ENCODE results near the gene LRIG2.
"Not testable (repeated sequence)": the region's sequence is repeated elsewhere in the genome, so short reads cannot be mapped to it uniquely, and the experiment has no call there.

LRIG2 gene

DNA sequence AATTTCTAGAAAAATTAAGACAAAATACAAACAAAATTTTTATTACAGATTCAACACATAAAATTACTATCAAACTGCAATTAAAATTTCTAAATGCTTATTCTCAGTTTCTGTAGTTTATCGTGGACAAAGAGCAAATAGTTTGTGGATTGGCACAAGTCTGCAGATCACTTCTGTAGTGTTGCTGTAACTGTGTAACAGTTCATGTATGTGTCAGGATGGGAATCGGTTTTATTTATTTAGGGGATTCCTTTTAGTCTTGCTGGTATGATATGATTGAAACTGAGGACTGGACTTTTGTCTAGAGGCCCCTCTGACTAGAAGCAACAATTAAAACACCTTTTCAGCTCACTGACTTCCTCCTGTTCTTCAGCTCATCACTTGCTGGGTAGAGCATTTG, 60.8 kb downstream of the LRIG2 start:
- no peak for DNase-seq

DNA sequence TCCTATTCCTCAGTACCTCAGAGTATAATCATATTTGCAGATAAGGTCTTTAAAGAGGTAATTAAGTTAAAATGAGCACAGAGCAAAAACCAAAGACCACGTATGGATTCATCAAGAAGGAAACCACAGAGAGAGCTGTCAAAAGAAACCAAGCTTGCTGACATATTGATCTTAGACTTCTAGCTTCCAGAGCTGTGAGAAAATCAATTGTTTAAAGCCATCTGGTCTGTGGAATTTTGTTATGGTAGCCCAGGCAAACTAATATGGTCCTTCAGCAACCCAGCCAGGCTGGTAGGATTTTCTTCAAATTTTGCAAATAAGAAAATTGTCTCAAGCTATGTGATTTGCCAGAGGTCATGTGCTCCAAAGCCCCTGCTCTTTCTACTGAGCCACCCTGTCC, 62.5 kb downstream of the LRIG2 start:
- DNase-seq: no peak

DNA sequence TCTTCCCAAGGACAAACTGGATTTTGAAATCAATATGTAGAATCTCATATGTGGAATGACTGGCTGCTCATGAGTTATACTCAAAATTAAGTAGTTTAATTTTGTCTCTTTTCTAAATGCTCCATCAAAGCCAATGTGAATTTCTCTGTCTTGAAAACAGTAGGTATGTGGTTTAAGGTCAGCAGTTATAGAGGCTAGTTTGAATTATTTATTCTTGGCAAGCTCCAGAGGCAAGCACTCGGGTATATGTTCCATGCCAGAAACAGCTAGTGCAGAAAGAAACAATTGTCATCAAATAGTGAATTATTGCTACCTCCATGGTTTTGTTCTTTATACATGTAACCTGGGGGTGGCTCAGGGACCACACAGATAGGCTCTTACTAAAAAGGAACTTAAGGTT, 63.5 kb downstream of the LRIG2 start:
- DNase-seq: no peak

DNA sequence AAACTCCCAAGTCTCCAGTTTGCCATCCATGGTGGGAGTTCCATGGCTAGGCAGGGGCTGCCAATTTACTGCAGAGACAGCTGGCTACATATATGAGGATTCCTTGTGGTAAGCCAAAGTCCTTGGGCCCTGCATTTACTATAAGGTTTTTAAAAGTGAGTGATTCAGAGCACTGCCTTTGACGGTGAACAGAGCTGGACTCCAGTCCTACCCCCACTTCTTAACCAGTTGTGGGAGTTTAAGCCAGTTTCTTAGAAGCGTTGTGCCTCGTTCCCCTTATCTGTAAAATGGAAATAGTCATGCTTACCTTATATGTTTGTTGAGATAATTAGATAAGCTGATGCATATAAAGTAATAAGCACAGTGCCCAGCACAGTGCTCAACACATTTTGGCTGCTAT, 64.6 kb downstream of the LRIG2 start:
- DNase-seq: no peak

DNA sequence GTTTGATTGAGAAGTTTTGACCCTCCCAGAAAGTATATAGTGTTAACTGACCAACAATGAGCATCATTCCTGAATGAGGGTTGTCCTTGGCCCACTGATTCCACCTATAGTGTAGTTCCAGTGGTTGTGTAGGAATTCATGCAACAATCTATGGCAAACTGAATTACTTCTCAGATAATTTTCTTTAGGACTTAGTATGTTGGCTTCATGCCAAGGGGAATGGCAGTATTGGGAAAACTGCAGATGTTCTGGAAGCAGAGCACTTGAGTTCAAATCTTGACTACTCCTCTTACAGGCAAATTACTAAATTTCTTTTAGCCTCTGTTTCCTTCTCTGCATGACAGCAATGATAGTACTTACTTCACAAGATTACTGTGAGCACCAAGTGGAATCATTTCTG, 65.8 kb downstream of the LRIG2 start:
- no peak for DNase-seq

DNA sequence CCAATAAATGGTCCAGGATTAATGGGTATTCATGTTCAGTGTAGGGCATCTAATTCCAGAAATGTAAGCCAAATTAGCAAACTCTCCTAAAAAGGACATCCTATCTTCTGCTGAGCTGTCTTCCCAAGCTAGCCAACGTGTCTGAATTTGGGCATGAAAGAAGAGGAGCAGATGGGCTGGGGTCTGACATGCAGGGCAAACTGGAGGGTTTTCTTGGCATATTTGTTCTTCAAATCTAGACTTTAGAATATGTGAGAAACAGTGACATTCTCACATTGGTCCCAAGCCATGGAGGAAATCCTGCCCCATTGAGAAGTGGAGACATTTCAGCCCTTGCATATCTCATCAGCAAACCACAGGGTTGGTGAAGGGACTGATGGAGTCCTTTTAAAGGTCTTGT, 67.2 kb downstream of the LRIG2 start:
- DNase-seq: no peak

DNA sequence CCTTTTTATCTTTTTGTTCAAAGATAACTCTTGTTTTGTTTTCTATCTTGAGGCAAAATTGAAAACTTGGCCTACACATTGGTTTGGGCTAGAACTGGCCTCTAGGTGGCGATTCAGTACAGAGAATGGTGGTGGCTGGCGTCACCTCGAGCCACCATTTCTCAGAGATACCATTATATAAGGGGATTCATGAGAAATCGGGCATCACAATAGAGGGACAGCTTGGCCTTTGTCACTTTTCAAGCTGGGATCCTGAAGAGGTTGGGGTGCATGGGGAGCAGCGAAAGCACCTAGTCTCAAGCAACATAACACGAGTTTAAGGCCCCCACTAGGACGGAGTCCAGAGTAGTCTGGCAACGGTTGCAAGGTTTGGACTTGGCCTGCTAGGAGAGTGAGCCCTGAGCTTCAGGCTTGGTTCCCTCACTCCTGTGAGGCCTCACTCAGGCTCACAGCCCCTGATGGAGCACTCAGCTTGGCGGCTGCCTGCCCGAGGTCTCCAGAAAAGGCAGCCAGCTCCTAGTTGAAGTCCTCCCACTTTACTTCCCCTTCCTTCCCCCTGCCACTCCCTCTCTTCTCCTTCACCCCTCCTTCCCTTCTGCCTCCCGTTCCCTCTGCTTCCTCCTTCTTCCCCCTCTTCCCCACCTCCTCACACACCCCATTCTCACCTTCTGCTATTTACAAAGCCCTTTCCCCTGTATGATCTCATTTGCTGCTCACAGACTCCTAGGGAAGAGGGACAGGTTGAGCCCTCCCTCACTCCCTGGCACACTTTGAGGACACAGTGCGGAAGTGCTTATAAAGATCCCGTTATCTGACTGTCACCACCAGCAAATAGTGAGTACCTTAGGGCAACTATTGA, 67.8 kb downstream of the LRIG2 start:
- peak; percentile 35 for DNase-seq

DNA sequence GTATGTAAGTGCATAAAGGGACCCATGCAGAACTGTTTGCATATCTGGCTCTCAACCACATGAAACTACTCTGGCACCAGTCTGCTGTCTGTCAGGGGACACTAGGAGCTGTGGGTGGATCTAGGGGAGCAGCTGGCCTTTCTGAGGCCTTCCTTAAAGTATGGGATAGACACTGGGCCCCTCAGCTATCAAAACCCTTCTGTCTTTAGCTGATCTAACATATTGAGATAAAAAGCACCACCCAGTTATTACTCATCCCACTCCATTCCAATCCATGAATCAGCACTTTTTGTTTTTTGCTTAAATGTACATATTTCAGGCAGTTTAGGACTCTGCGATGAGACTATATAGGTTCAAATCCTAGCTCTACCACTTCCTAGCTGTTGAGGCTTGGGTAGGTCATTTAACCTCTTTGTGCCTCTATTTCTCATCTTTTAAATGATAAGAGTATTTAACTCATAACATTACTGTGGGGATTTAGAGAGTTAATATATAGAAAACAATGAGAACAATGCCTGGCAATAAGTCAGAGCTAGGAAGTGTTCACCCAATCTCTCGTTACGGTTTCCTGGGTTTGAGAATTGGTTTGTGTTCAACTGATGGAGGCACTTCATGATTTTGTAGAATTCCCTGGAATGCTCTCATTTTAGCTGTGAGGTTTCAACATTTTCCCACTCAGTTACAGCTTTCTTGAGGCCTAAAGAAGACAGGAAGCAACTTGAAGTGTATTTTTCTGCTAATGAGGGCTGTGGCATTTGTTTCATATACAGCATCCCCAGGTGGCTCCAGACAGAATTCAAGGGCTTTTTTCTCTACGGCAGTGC, 68.9 kb downstream of the LRIG2 start:
- no peak for DNase-seq

DNA sequence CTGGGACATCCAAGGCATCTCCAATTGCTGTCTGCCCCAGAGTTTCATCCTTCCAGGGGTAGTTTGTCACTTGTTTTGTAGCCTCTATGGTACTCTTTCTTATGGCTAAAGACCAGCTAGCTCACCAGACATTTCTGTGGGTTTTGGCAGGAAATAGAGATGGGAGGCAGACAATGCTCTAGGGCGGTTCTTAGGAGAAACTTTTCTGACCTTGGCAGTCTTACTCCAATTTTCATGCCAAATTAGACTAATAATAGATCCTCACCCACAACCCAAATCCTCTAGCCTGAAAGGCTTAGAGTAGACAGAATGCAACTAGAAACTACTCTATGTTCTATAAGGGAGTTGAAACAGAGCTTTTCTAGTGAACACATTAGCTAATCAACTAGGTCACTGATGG, 69.8 kb downstream of the LRIG2 start:
- no peak for DNase-seq

DNA sequence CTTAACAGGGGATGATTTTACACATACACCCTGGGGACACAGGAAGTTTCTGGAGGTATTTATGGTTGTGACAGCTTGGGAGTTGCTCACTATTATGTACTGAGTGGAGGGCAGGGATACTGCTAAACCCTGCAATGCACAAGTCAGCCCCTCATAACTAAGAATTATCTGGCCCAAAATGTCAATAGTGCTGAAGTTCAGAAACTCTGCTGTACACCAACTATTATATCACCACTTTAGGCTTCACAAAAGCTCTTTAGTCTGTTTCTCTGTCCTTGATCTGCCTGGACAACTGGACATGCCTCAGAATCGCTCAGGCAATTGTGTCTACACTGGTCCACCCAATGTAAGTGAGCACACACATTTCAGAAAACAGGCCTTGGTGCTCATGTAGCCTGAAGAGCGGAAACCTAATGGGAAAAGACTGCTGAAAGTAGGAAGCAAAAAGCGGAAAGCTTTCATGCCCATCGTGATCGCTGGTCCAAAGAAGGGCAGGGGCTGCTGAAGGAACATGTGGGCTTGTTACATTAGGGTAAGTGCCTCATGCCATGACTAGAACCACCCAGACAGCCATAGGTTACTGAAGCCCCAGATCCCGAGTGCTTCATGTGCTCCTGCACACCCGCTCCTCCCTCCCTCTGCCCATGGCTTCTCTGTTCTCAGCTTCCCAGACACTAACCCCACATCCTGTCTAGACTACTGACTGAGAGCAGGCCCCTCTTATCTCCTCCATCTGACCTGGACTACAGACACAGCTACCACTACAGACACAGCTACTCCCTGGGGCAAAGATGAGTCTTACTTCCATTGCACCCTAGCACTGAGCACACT, 73.5 kb downstream of the LRIG2 start:
- no peak for DNase-seq

DNA sequence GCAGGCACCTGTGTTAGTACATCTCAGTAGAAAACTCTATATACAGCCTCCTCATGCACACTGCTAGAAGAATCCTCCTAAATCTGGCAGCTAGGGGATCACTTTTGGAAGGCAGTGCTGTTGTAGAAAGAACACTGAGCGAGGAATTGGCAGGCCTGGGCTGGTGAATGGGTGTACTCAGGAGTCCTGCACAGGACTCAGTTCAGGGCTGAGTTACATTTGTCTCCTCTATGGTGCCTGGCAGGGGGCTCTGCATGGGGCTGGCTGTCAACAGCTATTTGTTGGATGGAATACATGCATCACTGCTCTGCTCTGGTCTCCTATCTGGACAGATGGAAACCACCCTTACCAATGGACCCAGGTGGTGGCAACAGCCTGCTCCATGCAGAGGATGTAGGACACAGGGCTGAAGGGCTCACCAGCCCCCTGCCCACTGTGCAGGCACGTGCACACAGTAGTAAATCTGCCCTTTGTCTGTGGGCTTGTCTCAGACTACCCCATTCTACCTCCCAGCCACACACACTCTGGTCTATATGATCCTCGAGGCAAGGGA, 74.2 kb downstream of the LRIG2 start:
- DNase-seq: no peak

DNA sequence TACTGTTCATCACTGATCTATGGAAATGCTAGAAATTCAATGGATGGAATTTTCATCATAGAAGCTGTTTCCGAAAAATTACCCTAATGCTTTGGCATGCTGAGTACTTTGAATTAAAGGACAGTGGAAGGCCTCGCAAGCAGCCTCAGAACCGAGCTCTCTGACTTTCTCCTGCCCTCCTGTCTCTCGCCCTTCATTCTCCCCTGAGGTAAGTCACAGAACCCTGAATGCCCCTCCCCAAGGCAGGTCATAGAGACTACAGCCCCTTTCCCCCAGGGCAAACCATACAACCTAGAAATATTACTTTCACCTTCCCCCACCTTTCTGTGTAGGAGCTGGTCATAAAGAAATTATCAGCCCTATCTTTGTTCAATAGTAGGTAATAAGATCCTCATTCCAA, 74.8 kb downstream of the LRIG2 start:
- DNase-seq: no peak

DNA sequence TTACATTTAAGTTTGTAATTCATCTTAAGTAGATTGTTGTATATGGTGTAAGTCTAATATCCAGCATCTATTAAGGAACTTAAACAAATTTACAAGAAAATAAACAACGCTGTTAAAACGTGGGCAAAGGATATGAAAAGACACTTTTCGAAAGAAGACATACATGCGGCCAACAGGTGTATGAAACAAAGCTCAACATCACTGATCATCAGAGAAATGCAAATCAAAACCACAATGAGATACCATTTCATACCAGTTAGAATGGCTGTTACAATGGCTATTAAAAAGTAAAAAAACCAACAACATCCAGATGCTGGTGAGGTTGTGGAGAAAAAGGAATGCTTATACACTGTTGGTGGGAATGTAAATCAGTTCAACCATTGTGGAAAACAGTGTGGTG, 77.5 kb downstream of the LRIG2 start:
- not testable (repeated sequence) for DNase-seq

DNA sequence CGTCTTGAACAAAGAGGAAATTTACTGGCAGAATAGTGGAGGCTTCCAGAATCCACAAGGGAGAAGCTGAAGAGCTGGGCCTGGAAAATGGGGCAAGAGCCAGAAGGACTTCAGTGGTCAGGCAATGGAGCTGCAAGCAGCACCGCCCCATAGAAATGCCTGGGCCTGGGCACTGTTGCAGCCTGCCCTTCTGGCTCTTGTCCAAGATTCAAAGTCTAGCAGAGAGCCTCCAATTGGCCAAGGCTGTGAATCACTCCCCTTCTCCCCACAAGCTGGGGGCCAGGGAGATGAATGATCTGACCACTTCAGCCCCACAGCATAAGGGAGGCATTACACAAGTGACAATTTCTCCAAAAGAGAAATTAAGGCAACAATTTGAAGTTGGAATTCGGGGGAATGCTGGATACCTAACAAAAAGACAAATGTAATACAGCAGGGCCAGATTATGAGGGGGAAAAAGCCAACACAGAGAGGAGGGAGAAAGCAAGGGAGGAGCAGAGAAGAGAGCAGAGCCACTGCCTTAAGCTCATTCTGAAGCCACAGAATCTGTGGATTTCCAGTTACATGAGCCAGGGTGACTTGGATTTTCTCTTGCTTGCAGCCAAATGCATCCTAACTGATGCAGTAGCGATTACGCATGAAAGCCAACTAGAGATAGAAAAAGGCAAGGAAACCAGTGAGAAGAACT, 80.3 kb downstream of the LRIG2 start:
- no peak for DNase-seq

DNA sequence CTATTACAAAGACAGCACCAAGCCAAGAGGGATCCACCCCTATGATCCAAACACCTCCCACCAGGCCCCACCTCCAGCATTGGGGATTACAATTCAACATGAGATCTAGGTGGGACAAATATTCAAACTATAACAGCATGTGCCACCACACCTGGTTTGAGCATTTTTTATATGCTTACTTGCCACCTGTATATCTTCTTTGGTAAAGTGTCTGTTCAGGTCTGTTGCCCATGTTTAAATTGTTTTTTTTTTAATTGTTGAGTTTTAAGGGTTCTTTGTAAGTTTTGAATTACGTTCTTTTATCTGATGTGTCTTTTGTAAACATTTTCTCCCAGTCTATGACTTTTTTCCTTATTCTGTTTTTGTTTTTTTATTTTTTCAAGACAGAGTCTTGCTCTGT, 83.4 kb downstream of the LRIG2 start:
- no peak for DNase-seq

DNA sequence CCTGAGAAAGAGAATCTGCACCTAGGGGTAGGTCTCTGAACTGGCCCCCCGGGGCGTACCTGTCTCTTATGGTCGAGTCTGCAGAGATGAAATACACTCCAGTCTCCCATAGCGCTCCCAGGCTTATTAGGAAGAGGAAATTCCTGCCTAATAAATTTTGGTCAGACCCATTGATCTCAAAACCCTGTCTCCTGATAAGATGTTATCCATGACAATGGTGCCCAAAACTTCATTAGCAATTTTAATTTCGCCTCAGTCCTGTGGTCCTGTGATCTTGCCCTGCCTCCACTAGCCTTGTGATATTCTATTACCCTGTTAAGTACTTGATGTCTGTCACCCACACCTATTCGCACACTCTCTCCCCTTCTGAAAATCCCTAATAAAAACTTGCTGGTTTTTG, 85.7 kb downstream of the LRIG2 start:
- not testable (repeated sequence) for DNase-seq

DNA sequence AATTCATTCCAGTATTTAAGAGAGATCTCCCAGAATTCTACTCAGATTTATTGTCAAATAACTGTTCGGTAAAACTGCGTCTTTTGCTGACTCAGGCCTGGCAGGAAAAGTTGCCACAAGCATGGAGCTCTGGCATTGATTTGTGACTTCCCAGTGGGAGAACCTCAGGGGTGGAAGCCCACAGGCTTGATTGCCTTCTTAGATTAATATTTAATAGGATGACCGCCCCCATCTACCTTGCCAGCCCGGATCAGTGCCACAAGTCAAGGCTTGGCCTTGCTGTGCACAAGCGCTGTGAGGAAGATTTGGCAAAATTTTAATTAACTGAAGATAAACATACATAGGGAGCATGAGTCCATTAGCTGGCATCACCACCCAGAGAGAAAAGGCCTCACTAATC, 93.5 kb downstream of the LRIG2 start:
- DNase-seq: no peak

DNA sequence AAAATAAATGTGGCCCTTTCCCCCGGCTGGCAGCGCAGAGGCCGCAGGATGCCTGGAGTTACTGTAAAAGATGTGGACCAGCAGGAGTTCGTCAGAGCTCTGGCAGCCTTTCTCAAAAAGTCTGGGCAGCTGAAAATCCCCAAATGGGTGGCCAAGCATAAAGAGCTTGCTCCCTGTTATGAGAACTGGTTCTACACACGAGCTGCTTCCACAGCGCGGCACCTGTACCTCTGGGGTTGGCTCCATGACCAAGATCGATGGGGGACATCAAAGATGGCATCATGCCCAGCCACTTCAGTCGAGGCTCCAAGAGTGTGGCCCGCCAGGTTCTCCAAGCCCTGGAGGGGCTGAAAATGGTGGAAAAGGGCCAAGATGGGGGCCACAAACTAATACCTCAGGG, 95.9 kb downstream of the LRIG2 start:
- DNase-seq: no peak

DNA sequence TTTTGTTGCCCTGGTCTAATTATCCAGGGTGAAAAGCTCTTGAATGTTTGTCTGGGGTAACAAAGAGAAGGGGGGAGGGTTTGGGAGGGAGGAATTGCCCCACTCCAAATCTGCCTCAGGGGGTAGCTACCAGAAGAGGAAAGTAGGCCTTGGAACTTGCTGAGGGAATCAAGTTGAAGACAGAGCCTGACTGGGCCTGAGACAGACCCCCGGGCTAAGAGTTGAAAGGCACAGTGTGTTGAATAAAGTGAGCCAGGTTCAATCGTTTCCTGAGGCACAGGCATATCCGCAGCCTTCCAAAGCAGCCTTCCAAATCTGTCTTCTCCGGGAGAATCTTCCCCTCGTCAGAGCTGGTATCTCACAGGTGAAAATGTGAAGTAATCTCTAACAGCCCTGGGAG, 96.6 kb downstream of the LRIG2 start:
- no peak for DNase-seq

DNA sequence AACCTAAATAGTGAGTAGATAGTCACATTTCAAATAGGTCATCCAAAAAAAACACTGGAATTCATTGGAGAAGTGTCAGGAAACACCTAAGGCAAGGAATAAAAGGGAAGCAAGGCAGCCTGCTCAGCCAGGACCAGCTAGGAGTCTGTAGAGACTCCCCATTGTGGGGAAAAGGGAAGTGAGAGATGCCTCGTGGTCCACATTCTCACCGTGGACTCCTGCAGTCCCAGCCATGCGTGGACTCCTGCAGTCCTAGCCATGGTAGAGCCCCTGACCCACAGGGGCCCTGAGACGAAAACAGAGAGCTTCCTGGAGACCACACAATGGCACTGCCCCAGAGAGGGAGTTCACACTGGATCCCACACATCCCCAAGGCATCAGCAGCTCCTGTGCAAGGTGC, 97.5 kb downstream of the LRIG2 start:
- DNase-seq: no peak

DNA sequence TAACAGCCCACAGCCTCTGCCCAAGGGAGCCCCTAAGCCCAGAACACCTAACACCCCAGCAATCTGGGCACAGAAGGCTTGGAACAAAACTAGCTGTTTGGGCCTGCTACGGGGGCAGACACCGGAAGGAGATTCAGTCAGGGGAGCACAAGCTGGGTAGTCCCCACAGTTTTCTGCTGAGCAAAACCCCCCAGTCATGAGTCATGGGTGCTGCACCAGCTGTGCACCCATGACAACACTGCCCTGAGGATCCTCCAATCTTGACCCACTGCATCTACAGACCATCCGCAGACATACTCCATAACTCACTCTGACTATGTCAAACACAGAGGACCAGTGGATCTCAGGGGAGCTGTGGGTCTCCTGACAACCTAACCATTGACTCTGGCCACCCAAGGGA, 105.1 kb downstream of the LRIG2 start:
- DNase-seq: no peak

DNA sequence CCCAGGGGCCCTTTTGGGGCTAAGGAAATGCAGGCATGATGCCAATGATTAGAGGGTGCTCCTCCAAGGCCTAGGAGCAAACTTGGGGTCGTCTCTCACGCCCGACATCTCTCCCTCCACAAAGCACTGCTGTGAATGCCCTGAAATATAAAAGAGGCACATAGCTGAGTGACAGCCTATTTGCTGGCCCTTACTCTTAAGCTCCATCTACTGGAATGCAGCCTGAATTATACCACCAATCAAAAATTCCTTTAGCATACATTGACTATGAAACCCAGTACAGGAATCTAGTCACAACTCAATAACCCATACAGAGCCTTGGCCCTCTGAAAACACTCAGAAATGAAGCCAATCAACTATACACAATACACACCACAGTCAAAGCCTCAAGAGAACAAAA, 105.5 kb downstream of the LRIG2 start:
- no peak for DNase-seq
